Measurements from ENCODE around the gene CA11. TPM values are rescaled to one million over a fixed set of nuclear protein-coding genes. Genes with fewer than 3 reads are reported as not detected.

Gene CA11
- total RNA-seq, 1 donor from 2014 or later, result 12.6 TPM

DNA sequence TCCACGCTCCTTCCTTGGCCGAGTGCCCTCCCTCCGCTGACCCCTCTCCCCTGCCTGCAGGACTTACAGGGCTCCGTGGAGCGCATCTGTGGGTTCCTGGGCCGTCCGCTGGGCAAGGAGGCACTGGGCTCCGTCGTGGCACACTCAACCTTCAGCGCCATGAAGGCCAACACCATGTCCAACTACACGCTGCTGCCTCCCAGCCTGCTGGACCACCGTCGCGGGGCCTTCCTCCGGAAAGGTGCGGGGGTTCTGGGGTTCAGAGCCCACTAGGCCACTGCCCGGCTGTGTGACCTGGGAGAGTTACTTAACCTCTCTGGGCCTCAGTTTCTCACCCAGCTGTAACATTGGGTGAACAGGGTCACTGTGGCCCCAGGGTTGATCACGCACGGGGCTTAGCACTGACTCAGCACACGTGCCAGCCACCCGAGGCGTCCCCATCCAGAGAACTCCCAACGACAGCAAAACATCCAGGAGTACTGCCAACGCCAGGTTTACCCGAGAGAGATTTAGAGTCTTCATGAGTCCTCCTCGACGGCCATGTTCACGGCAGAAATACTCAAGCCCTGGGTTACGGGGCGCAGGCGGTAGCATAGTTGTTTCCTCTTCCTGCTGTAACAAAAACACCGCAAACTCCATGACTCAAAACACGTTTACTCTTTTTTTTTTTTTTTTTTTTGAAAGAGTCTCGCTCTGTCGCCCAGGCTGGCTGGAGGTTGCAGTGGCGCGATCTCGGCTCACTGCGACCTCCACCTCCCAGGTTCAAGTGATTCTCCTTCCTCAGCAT lies 49.1 kb downstream of the CA11 start:
- FAIRE-seq (no peak), DNase-seq (ENCODE audit: low spot score in 2 of 2) (peak in 1 of 2 donors; percentile 11)

DNA sequence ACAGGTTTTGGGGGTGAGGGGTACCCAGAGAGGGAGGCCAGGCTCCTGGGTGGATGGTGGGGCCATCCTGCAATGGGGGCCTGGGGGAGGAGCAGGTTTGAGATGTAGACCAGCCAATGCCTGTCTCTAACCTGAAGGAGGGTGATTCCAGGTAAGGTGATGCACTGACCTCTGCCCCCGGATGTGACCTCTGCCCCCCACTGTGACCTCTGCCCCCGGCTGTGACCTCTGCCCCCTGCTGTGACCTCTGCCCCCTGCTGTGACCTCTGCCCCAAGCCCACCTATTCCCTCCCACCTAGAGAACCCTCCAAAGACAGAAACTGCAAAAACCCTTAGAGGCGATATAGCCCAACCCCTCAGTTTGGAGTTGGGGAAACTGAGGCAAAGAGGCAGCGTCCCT lies 49.8 kb downstream of the CA11 start:
- peak in 1 of 2 donors; percentile 10 for DNase-seq (ENCODE audit: low spot score in 2 of 2)
- FAIRE-seq, result no peak

GRCh38 chr19:48595833-48596232 lies 50.2 kb downstream of the CA11 start:
- FAIRE-seq (no peak), DNase-seq (ENCODE audit: low spot score in 2 of 2) (no peak)

GRCh38 chr19:48595171-48595570 lies 50.8 kb downstream of the CA11 start:
- DNase-seq (ENCODE audit: low spot score in 2 of 2), result no peak
- no peak for FAIRE-seq

DNA sequence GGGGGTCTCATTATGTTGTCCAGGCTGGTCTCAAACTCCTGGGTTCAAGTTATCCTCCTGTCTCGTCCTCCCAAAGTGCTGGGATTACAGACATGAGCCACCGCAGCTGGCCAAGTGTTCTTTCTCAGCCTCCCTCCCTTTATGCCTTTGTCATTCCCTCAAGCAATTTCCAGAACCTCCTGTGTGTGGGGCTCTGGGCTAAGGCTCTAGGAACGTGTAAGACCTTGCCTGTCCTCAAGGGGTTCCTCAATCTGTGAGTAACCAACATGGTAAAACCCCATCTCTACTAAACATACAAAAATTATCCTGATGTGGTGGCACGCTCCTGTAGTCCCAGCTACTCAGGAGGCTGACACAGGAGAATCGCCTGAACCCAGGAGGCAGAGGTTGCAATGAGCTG lies 55.0 kb downstream of the CA11 start:
- DNase-seq (ENCODE audit: low spot score in 2 of 2) (no peak), FAIRE-seq (no peak)

- FAIRE-seq, result no peak
Observed at GRCh38 chr19:48588670-48589401, 57.2 kb downstream of the CA11 start.

More at GRCh38 chr19:48588670-48589401, 57.2 kb downstream of the CA11 start:
- DNase-seq (ENCODE audit: low spot score in 2 of 2), result peak in 1 of 2 donors; percentile 85

Other genes starting within 250 kb of the CA11 start
- gene GRWD1, start 200.2 kb downstream of the CA11 start, total RNA-seq, result 6.9 TPM
- 0.82 TPM for gene KCNJ14, start 190.6 kb downstream of the CA11 start, total RNA-seq
- 78.3 TPM for gene CYTH2, start 176.8 kb downstream of the CA11 start, total RNA-seq
- gene LMTK3, start 134.4 kb downstream of the CA11 start, total RNA-seq, result 10.6 TPM
- gene SULT2B1, start 94.0 kb downstream of the CA11 start, total RNA-seq, result 0.82 TPM
- gene SPACA4, start 39.4 kb downstream of the CA11 start, total RNA-seq, result not detected
- 0.41 TPM for gene FAM83E, start 31.1 kb downstream of the CA11 start, total RNA-seq
- gene RPL18, start 27.0 kb downstream of the CA11 start, total RNA-seq, result 1,742 TPM
- gene SPHK2, start 26.7 kb downstream of the CA11 start, total RNA-seq, result 6.9 TPM
- 4.9 TPM for gene DBP, start 8.8 kb downstream of the CA11 start, total RNA-seq
- gene NTN5, start 26.8 kb upstream of the CA11 start, total RNA-seq, result not detected
- under 0.01 TPM for gene FUT2, start 49.8 kb upstream of the CA11 start, total RNA-seq
- gene MAMSTR, start 73.5 kb upstream of the CA11 start, total RNA-seq, result 0.41 TPM
- 2.9 TPM for gene RASIP1, start 94.4 kb upstream of the CA11 start, total RNA-seq
- gene IZUMO1, start 100.7 kb upstream of the CA11 start, total RNA-seq, result not detected
- gene FUT1, start 106.5 kb upstream of the CA11 start, total RNA-seq, result 0.82 TPM
- gene FGF21, start 109.3 kb upstream of the CA11 start, total RNA-seq, result not detected
- gene BCAT2, start 164.8 kb upstream of the CA11 start, total RNA-seq, result 11.4 TPM
- gene HSD17B14, start 190.3 kb upstream of the CA11 start, total RNA-seq, result 1.2 TPM
- 1.6 TPM for gene PLEKHA4, start 222.4 kb upstream of the CA11 start, total RNA-seq
- gene PPP1R15A, start 226.2 kb upstream of the CA11 start, total RNA-seq, result 23.6 TPM

Measured in frontal cortex (tissue), 4 donors.